GM18951 (cell line): ENCODE data around the gene GRM4.

Experiments
- POLR2A ChIP-seq: IDR thresholded peaks from 4 replicates; pipeline ENCODE4 v1.6.1; 2011; ENCODE audit warnings: mild to moderate bottlenecking; ENCODE audit not compliant: insufficient read length, insufficient read depth; ENCODE audit errors: extremely low read depth
- in situ Hi-C: fragments of 300-500 bp; cut with MboI; formaldehyde crosslinking; loops from one replicate; pipeline ENCODE4 v1.12.0; 2022; ENCODE audit warnings: low sequenced_read_pairs, mixed read lengths, inconsistent platforms; ENCODE audit not compliant: unreplicated experiment

The GRM4 gene

DNA sequence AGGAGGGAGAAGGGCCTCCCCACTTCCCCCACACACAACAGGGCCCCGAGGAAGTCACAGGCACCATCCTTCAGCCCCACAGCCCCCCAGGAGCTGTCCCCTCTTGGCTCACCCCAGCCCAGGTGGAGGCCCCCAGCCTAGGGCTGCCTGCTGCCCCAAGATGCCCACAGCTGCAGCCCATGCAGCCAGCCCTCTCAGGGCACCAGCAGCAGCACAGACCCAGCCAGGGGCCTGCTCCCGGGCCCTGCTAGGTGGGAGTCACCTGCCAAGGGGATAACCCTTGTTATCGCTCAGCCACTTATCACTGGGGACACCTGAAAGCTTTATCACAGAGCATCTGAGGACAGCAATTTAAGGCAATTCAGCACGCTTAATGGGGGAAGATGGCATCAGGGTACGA, 55.0 kb downstream of the GRM4 start:
- in situ Hi-C loops, result no loop called here
- TF ChIP-seq POLR2A, result no peak

GRCh38 chr6:34090529-34090928, 55.4 kb downstream of the GRM4 start:
- in situ Hi-C loops, result no loop called here

GRCh38 chr6:34086558-34086957, 59.3 kb downstream of the GRM4 start:
- TF ChIP-seq POLR2A, result no peak
- in situ Hi-C loops, result no loop called here

More at GRCh38 chr6:34090529-34090928, 55.4 kb downstream of the GRM4 start:
- no peak for TF ChIP-seq POLR2A

DNA sequence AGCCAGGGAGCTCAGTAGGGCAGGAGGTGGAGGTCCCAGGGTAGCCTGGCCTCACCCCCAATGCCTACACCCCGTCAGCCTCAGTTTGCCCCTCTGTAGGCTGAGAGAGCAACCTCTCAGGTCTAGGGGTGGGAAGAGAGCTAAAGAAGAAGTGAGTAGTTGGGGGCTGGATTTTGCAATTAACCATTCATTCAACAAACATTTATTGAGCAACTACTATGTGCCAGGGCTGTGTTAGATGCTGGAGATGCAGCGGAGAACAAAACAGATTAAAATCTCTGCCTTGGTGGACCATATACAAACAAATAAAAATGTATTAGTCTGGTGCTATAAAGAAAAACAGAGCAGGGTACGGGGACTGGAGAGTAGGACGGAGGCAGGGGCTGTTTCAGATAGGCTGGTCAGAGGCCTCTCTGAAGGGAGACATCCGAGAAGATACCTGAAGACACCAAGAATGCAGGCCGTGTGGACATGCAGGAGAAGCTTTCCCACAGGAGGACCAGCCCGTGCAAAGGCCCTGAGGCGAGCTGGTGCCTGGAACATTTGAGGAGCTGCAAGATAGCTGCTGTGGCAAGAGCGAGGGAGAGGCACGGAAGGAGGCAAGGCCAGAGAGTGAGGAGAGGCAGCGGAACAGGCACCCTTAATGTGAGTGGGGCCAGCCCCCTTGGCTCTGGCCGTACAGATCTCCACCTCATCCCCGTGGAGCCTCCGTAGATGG, 60.3 kb downstream of the GRM4 start:
- in situ Hi-C loops, result no loop called here
- TF ChIP-seq POLR2A, result no peak

DNA sequence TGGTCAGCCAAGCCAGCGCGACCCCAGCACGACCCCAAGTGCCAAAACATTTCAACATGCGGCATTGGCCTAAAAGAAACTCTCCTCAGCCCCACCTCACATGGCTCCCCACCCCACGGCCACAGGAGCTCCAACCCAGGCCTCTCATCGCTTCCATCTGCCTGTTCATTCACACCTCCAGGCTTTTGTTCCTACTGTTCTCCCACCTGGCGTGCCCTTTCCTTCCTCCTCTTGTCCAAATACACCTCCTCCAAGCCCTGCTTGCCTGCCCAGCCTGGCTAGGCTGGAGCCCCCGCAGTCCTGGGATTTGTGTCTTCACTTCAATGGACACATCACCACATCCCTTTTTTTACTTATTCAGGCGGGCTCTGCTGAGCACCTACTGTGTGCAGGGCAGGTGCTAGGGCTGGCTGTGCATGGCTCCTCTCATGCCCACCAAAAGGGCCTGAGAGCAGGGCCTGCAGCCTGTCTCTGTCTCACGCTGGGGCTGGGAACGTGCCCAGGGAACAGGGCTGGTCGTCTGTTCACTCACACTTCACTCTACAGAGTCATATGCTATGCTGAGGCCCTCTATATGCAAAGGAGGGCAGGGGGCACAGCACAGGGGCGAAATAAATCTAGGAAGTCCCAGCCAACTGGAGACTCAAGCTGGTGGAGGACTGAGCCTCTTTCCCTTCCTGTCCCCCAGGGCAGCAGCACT, 61.1 kb downstream of the GRM4 start:
- TF ChIP-seq POLR2A, result no peak
- in situ Hi-C loops, result no loop called here

DNA sequence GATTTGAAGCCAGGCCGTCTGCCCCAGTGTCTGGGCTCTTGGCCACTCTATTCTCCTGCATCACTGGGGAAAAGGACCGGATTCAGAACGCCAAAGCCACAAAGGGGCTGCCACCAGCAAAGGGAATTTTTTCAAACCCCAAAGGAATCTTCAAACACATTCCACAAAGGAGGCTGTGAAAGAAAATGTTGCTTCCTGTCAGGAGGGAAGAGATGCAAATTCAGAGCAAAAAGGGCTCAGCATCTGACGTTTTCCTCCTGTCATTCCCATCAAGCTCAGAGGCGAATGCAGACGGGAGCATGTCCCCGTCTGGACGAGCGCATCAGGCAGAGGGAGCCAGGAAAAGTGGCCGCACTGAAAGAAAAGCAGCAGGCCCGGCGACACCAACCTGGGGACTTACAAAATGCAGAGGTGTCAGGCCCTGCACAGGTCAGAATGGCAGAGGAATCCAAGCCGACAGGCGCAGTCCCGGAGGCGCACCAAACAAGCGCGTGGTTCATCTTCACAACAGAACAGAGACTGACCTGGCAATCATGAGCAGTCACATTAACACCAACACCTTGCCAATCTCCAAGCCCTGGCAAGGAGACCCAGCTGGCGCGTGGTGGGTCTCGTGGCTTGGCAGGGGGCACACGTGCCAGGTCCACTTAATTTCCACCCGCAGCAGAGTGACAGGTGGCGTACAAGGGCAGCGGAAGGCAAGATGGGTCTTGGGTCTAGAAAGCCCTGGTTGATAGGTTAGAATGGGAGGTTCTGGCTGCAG, 62.8 kb downstream of the GRM4 start:
- no peak for TF ChIP-seq POLR2A
- in situ Hi-C loops, result no loop called here

DNA sequence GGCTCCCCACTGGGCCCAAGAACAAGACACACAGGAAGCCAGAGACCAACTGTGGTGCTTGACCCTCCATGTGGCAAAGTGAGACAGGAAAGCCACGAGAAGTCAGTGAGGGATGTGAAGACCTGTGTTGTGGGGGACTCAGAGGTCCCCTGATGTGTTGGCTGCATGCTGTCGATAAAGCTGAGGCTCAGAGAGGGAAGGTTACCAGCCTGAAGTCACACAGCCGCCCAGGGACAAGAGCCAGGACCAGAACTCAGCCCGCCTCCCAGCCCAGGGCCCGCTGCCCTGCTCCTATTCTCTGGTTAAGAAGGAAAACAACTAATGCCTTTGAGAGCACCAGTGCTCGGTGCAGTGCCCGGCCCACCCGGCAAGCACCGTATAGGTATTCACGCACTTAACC, 63.5 kb downstream of the GRM4 start:
- in situ Hi-C loops, result no loop called here
- TF ChIP-seq POLR2A, result no peak

DNA sequence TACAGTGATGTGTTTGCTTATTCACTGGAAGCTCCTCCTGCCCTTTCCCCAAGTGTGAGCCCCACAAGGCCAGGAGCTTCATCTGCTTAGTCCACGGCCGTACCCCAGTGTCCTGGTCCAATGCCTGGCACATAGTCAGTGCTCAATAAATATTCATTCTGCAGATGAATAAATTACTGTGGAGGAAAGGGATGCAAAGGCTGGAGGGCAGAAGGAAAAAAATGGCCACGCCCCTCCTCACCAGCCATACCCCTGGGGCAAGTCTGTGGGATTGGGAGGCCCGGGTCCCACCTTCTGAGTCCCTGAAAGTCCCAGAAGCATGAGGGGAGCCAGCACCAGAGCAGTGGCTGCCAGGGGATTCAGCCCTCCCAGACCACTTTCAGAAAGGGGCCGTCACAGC, 65.5 kb downstream of the GRM4 start:
- TF ChIP-seq POLR2A, result no peak
- in situ Hi-C loops, result no loop called here

DNA sequence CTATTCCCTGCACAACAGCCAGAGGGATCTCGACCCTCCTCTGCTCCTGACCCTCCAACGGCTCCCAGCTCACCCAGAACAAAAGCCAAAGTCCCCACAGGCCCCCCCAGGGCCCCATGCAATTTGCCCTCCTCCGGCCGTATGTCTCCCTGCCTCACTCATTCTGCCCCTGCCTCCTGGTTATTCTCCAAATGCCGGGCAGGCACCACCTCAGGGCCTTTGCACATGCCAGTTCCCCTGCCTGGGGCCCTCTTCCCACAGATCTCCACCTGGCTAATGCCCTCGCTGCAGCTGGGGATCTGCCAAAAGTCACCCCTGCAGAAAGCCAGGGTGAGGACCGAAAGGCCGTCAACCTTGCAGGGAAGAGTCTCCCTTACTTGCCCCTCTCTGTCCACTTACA, 66.0 kb downstream of the GRM4 start:
- in situ Hi-C loops, result no loop called here
- TF ChIP-seq POLR2A, result no peak

DNA sequence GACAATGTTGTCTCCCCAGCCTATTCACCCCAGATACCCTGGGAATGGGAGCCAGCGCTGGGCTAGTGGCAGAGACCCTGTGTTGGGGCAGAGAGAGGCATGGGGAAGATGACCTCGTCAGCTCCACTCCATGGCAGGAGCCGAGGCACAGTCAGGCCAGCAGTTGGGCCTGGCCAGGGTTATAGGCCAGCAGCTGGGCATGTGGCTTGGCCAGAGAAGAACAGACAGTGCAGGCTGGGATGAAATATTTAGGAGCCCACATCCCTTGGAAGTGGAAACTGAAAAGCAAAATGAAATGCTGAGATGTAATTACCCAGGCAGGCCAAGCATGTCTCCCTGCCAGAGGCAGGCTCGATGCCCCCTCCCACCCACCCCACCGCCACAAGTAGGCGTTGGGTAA, 70.0 kb downstream of the GRM4 start:
- no peak for TF ChIP-seq POLR2A
- in situ Hi-C loops, result no loop called here

- in situ Hi-C loops, result no loop called here
- no peak for TF ChIP-seq POLR2A
Observed at GRCh38 chr6:34074064-34074742, 71.7 kb downstream of the GRM4 start.

DNA sequence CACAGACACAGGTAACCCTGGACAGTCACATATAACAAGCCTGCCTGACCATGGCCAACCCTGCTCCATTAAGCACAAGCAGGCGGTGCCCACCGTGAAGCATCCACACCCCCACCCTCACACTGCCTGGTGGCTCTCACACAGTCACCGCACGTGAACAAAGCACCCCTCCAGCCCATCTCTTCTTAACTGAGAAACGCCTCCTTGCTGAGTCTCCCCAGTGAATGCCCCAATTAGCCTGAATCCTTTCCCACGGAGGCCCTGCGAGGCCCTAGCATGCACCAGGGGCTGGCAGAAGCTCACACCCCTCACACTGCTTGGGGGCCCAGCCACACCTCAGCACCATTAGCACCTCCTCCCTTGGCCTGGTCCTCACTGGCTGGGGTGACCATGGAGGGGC, 72.3 kb downstream of the GRM4 start:
- in situ Hi-C loops, result no loop called here
- no peak for TF ChIP-seq POLR2A

DNA sequence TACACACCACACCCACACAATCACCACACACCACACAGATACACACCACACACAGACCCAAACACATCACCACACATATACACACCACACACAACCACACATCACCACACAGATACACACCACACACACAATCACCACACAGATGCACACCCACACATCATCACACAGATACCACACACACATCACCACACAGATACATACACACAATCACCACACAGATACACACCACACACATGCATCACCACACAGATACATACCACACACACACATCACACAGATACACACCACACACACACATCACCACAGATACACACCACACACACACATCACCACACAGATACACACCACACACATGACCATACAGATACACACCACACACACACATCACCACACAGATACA, 73.2 kb downstream of the GRM4 start:
- no peak for TF ChIP-seq POLR2A
- in situ Hi-C loops, result no loop called here
